OCI-LY1 (cell line): Measurements from ENCODE around the gene ARF6.

ENCODE experiments used
- H2AFZ ChIP-seq: fragments of 200-600 bp; sonication (generic), shearing (Covaris generic); 2 replicates; pipeline ENCODE4 v1.6.0; 2014; ENCODE audit warnings: antibody characterized with exemption, mild to moderate bottlenecking, low read length
- H3F3A ChIP-seq: fragments of 200-600 bp; sonication (generic), shearing (Covaris generic); 2 replicates; pipeline ENCODE4 v1.6.0; 2014; ENCODE audit warnings: mild to moderate bottlenecking, antibody characterized with exemption, low read length, moderate library complexity; ENCODE audit not compliant: insufficient read depth
- H3K27ac ChIP-seq: fragments of 200-600 bp; sonication (generic); 2 replicates; pipeline ENCODE4 v1.5.1; 2014; ENCODE audit warnings: low read length, mixed run types, mild to moderate bottlenecking, low read depth; ENCODE audit not compliant: poor library complexity, severe bottlenecking
- H3K27me3 ChIP-seq: fragments of 200-600 bp; sonication (generic); 2 replicates; pipeline ENCODE4 v1.6.0; 2014; ENCODE audit warnings: antibody characterized with exemption, mild to moderate bottlenecking, low read length, moderate library complexity; ENCODE audit not compliant: insufficient read depth
- H3K36me3 ChIP-seq: fragments of 200-600 bp; sonication (generic); 2 replicates; pipeline ENCODE4 v1.6.1; 2014; ENCODE audit warnings: mild to moderate bottlenecking, antibody characterized with exemption, low read length, moderate library complexity, mixed read lengths; ENCODE audit not compliant: insufficient read depth
- H3K4me1 ChIP-seq: fragments of 200-600 bp; sonication (generic); 2 replicates; pipeline ENCODE4 v1.5.1; 2014; ENCODE audit warnings: mild to moderate bottlenecking, low read length, moderate library complexity; ENCODE audit not compliant: insufficient read depth, severe bottlenecking
- H3K4me2 ChIP-seq: fragments of 200-600 bp; sonication (generic), shearing (Covaris generic); 2 replicates; pipeline ENCODE4 v1.6.1; 2014; ENCODE audit warnings: low read length
- H3K4me3 ChIP-seq: fragments of 200-600 bp; sonication (generic); 2 replicates; pipeline ENCODE4 v1.5.1; 2014; ENCODE audit warnings: low read length, low read depth, mild to moderate bottlenecking, mixed read lengths; ENCODE audit not compliant: poor library complexity, severe bottlenecking
- H3K79me2 ChIP-seq: fragments of 200-600 bp; shearing (Covaris generic); 2 replicates; pipeline ENCODE4 v1.6.1; 2016; ENCODE audit warnings: mixed run types, low read length, mixed read lengths; ENCODE audit not compliant: insufficient read depth
- H3K9ac ChIP-seq: fragments of 200-600 bp; sonication (generic), shearing (Covaris generic); 2 replicates; pipeline ENCODE4 v1.6.1; 2014; ENCODE audit warnings: mild to moderate bottlenecking, low read length, mixed read lengths
- H3K9me2 ChIP-seq: fragments of 200-600 bp; sonication (generic), shearing (Covaris generic); 2 replicates; pipeline ENCODE4 v1.6.1; 2014; ENCODE audit warnings: low read depth, mild to moderate bottlenecking, low read length, mixed read lengths
- H3K9me3 ChIP-seq: fragments of 200-600 bp; shearing (Covaris generic); 2 replicates; pipeline ENCODE4 v1.6.1; 2014; ENCODE audit warnings: low read length, mixed read lengths
- H4K20me1 ChIP-seq: fragments of 200-600 bp; sonication (generic), shearing (Covaris generic); 2 replicates; pipeline ENCODE4 v1.6.0; 2016; ENCODE audit warnings: mild to moderate bottlenecking, low read length; ENCODE audit not compliant: insufficient read depth
- CTCF ChIP-seq: fragments of 200-600 bp; sonication (generic), shearing (Covaris generic); IDR thresholded peaks from 2 replicates; pipeline ENCODE4 v1.5.1; 2017; ENCODE audit warnings: mild to moderate bottlenecking, antibody characterized with exemption, low read length, moderate library complexity, mixed read lengths
- EZH2 ChIP-seq: fragments of 200-600 bp; sonication (generic), shearing (Covaris generic); IDR thresholded peaks from 2 replicates; pipeline ENCODE4 v1.8.0; 2017; ENCODE audit warnings: borderline replicate concordance, mixed run types, mild to moderate bottlenecking, antibody characterized with exemption, low read length, moderate library complexity, mixed read lengths

The ARF6 gene

GRCh38 chr14:49882826-49883694 lies 9.8 kb upstream of the ARF6 start:
- H3K79me2 ChIP-seq: no peaks in the 10 kb centered on the region
- H3K9me3 ChIP-seq: no peaks in the 10 kb centered on the region
- no peak overlapping the region for H2AFZ ChIP-seq
- peaks cover 28% of the 10 kb centered on the region for H3K4me1 ChIP-seq
- no peaks in the 10 kb centered on the region for H3F3A ChIP-seq
- H3K9ac ChIP-seq: no peak overlapping the region
- no peaks in the 10 kb centered on the region for H3K36me3 ChIP-seq
- no peak overlapping the region for H3K4me3 ChIP-seq
- TF ChIP-seq CTCF (no peak), EZH2 (no peak)
- no peak overlapping the region for H3K27ac ChIP-seq
- H3K27me3 ChIP-seq: no peaks in the 10 kb centered on the region
- H3K9me2 ChIP-seq: no peaks in the 10 kb centered on the region
- no peaks in the 10 kb centered on the region for H4K20me1 ChIP-seq
- H3K4me2 ChIP-seq: no peak overlapping the region

GRCh38 chr14:49886523-49886922 lies 6.4 kb upstream of the ARF6 start:
- Histone ChIP-seq H3K36me3 (no peaks in the 10 kb centered on the region), H3F3A (no peaks in the 10 kb centered on the region), H3K9me3 (no peaks in the 10 kb centered on the region), H3K4me3 (peak overlapping the region; percentile 16), H3K9me2 (no peaks in the 10 kb centered on the region), H3K27ac (peak overlapping the region; percentile 11), H3K4me2 (peak overlapping the region; percentile 36; the same call in 1 of the 2 replicates), H3K4me1 (peaks cover 19% of the 10 kb centered on the region), H3K9ac (no peak overlapping the region; the same call in 1 of the 2 replicates), H2AFZ (no peak overlapping the region), H3K79me2 (no peaks in the 10 kb centered on the region), H4K20me1 (no peaks in the 10 kb centered on the region), H3K27me3 (no peaks in the 10 kb centered on the region)
- no peak for TF ChIP-seq EZH2
- TF ChIP-seq CTCF: no peak

GRCh38 chr14:49888293-49888692 lies 4.6 kb upstream of the ARF6 start:
- Histone ChIP-seq H3K27ac (no peak overlapping the region), H3K9me3 (no peaks in the 10 kb centered on the region), H3K9me2 (no peaks in the 10 kb centered on the region), H3K9ac (no peak overlapping the region), H3K4me3 (no peak overlapping the region), H3K4me1 (peaks cover 29% of the 10 kb centered on the region), H4K20me1 (no peaks in the 10 kb centered on the region), H3K27me3 (no peaks in the 10 kb centered on the region), H3K79me2 (peaks cover 4% of the 10 kb centered on the region), H3F3A (no peaks in the 10 kb centered on the region), H3K4me2 (no peak overlapping the region), H2AFZ (no peak overlapping the region), H3K36me3 (peaks cover 3% of the 10 kb centered on the region; the same call in 1 of the 2 replicates)
- TF ChIP-seq EZH2 (no peak), CTCF (no peak)
